DMS 273 treated with DMSO at 0.1 percent for 48 hours (cell line): ENCODE data around the gene BLTP3A.
A peak's percentile ranks its signal among the peaks of the same experiment; 100 is the strongest.
"Not testable (repeated sequence)": the region's sequence is repeated elsewhere in the genome, so short reads cannot be mapped to it uniquely, and the experiment has no call there.

Experiments
- DNase-seq: peaks from one replicate; lab custom pipeline; 2025; lab: John Stamatoyannopoulos, UW

BLTP3A gene

GRCh38 chr6:34791164-34791700 is 651 bp upstream of the BLTP3A start:
- peak; percentile 56 for DNase-seq

- no peak for DNase-seq
Observed at GRCh38 chr6:34792605-34793500, 970 bp downstream of the BLTP3A start.

DNA sequence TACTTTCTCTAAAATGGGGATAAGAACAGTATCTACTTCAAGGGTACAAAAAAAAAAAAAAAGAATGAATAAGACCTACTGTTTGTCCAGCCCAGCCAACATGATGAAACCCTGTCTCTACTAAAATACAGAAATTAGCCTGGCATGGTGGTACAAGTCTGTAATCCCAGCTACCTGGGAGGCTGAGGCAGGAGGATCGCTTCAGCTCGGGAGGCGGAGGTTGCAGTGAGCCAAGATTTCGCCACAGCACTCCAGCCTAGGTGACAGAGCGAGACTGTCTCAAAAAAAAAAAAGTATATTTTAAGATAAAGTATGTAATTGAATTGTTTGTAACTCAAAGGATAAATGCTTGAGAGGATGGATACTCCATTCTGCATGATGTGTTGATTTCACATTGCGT is 2.0 kb downstream of the BLTP3A start:
- no peak for DNase-seq

GRCh38 chr6:34795836-34796425 is 4.0 kb downstream of the BLTP3A start:
- no peak for DNase-seq

- DNase-seq, result no peak
Observed at GRCh38 chr6:34798057-34798456, 6.2 kb downstream of the BLTP3A start.

DNA sequence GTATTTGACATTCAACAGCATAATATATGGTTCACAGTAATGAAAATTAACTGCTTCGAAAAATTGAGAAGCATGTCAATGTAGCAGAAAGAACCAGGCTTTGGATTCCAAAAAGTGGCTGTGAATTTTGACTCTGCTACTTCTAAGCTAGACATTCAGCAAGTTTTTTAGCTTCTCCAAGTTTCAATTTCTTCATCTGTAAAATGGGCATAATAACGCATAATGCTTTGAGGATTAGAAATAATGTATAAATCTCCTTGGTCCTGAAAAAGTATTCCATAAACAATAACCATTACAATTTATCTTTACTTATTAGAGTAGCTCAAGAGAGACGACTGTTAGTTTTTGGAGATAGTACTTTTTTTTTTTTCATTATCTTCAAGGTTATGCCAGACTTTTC is 7.7 kb downstream of the BLTP3A start:
- no peak for DNase-seq

DNA sequence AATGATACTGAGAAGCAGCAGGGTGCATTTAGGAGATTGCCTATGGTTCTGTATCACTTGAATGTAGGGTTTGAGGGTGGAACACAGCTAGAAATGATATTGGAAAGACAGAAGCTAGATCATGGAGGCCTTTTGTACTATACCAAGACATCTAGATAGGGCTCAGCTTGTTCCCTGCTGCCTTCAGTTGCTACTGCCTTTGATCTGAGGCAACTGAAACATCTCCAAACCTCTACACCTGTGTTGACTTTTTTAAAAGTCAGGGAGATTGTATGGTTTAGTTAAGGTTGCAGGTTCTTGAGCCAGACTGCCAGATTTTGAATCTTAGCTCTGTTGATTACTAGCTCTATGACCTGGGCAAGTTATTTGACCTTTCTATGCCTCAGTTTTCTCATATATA is 12.7 kb downstream of the BLTP3A start:
- DNase-seq, result no peak

GRCh38 chr6:34805074-34805473 is 13.2 kb downstream of the BLTP3A start:
- DNase-seq, result not testable (repeated sequence)

GRCh38 chr6:34806738-34807453 is 15.0 kb downstream of the BLTP3A start:
- no peak for DNase-seq

DNA sequence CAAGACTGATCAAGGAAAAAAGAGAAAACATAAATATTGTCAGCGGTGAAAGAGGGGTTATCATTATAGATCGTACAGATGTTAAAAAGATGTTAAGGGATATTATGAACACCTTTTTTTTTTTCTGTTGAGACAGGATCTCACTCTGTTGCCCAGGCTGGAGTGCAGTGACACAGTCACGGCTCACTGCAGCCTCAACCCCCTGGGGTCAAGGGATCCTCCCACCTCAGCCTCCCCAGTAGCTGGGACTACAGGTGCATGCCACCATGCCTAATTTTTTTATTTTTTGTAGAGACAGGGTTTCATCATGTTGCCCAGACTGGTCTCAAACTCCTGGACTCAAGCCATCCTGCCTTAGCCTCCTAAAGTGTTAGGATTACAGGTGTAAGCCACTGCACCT is 16.6 kb downstream of the BLTP3A start:
- not testable (repeated sequence) for DNase-seq

- DNase-seq, result not testable (repeated sequence)
Observed at GRCh38 chr6:34809419-34809818, 17.5 kb downstream of the BLTP3A start.

DNA sequence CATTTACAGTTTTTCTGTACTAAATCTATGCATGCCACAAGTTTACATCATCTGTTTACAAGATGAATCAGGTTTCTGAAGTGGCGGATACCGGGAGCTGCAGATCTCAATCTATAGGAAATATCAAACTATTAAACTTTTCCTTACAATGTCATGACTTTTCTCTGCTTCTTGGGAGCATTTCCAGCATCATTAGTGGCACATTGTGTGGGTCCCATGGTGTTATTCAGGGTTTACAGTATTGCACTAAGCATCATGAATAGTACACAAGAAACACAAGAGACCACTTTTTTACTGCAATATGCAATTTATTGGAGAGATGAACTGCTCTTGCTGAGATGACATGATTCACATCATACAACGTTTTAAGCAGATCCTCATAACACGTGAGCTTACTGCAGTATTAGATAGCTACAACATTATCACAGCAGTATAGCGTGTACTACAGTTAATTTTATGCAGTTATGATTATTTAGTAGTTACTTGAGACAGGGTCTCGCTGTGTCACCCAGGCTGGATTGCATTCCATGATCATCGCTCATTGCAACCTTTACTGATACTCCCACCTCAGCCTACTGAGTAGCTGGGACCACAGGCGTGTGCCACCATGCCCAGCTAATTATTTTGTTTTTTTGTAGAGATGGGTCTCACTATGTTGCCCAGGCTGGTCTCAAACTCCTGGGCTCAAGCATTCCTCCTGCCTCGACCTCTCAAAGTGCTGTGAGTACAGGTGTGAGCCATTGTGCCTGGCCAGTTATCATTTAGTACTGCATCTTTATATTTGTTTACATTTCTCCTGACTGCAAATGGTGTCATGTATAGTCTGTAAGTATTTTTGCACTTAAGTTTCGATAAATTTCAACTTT is 18.4 kb downstream of the BLTP3A start:
- no peak for DNase-seq

DNA sequence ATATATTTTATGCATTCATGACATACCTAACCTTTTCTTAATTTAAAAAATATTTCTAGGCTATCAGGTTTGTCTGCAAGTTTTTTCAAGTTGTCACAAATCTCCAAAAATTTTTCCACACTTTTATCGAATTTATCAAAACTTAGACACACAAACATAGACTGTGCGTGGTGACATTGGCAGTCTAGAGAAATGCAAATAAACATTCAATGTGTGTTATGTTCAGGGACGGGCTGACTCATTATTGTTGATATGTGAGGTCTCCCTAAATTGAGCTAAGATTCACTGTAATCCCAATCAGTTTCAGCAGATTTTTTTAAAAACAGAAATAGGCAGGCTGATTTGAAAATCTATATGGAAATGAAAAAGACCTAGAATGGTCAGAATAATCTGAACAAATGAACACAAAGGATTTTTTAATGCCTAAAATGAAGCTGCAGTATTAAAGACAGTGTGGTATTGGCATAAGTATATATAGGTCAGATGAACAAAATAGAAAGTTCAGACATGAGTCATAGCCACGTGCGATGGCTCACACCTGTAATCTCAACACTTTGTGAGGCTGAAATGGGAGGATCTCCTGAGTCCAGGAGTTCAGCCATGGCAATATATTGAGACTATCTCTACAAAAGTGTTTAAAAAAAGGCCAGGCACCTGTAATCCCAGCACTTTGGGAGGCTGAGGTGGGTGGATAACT is 19.2 kb downstream of the BLTP3A start:
- no peak for DNase-seq

DNA sequence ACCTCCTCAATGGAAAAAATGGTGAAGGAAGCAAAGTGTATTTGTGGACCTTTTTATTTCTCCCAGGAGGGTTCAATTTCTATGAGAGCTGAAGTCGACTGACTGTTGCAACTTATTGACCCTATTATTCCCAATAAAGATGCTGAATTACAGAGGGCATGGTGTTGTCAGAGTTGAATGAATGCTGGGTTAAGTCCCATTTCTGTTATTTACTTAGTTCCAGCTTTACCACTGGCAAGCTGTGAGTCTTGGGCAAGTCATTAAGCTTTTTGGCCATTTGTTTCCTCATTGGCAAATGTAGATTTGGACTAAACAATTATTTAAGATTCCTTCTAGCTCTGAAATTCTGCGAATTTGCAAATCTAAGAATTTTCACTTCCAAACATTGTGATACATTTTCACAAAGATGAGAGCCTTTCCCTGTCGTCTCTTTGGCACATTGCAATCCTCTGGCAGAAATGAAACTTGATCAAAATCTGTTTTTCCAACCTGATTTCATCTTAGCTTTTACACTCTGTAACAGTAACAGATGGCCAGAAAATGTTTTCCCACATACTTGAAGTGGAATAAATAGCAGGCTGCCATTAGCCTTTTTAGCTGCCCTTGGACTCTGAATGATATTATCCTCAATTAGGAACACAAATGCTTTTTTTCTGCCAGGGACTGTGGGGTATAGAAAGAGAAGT is 21.3 kb downstream of the BLTP3A start:
- peak; percentile 82 for DNase-seq

- no peak for DNase-seq
Observed at GRCh38 chr6:34816635-34817301, 24.9 kb downstream of the BLTP3A start.

DNA sequence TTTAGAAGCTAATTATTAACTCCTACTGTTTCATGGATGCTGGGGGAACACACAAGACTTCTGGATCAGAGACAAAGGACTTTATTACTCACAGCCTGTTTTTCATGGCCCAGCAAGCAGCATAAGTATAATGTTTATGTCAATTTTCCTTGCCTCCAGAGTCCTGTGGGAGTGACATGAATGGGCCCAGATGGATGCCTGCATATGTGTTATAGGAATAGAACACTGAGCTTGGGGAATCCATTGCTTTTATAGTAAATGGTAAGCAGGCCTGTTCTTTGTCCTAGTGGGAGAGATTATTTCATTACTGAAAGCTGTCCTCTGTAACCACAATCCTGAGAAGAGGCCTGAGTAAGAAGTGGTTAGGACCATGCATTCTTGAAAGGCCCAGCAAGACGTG is 25.6 kb downstream of the BLTP3A start:
- no peak for DNase-seq

- not testable (repeated sequence) for DNase-seq
Observed at GRCh38 chr6:34818872-34819570, 27.1 kb downstream of the BLTP3A start.

GRCh38 chr6:34819571-34820480 is 27.9 kb downstream of the BLTP3A start:
- no peak for DNase-seq
